Thoracic aorta (tissue), 2 donors: ENCODE results near the gene SLC2A3. TPM values are rescaled to one million over a fixed set of nuclear protein-coding genes. Genes with fewer than 3 reads are reported as not detected.
"Not testable (repeated sequence)": the region's sequence is repeated elsewhere in the genome, so short reads cannot be mapped to it uniquely, and the experiment has no call there.

ENCODE experiments used
- ATAC-seq: fragments of 150-250 bp; one replicate; pipeline ENCODE4 v1.8.0; 2017; ENCODE audit warnings: low read depth; ENCODE audit not compliant: insufficient number of reproducible peaks, low FRiP score
- DNase-seq: peaks from one replicate; pipeline ENCODE4 v3.0.0-alpha.2; 2020; ENCODE audit warnings: low spot score
- H3K27ac ChIP-seq, 2 donors: fragments of 200-600 bp; sonication (generic); 1 replicate in 1 of 2; 2 replicates in 1 of 2; pipeline ENCODE4 v1.5.1; 2016; ENCODE audit warnings: mild to moderate bottlenecking in 2 of 2, moderate library complexity in 2 of 2
- H3K27me3 ChIP-seq: fragments of 200-600 bp; sonication (generic); replicated peaks from 2 replicates; pipeline ENCODE4 v1.6.0; 2016; ENCODE audit warnings: mild to moderate bottlenecking; ENCODE audit not compliant: insufficient read depth
- H3K36me3 ChIP-seq: fragments of 200-600 bp; sonication (generic); one replicate; pipeline ENCODE4 v1.5.1; 2016
- H3K4me1 ChIP-seq, 2 donors: fragments of 200-600 bp; sonication (generic); 1 replicate in 1 of 2; 2 replicates in 1 of 2; pipeline versions ENCODE4 v1.5.1 to v1.6.0; 2016; ENCODE audit warnings: low read depth in 2 of 2, mild to moderate bottlenecking in 1 of 2; ENCODE audit not compliant: control insufficient read depth in 1 of 2
- H3K4me3 ChIP-seq: fragments of 200-600 bp; sonication (generic); 2 replicates; pipeline ENCODE4 v1.5.1; 2016; ENCODE audit warnings: mild to moderate bottlenecking
- H3K9me3 ChIP-seq: fragments of 200-600 bp; sonication (generic); 2 replicates; pipeline ENCODE4 v1.5.1; 2016
- CTCF ChIP-seq: fragments of 200-600 bp; sonication (generic); IDR thresholded peaks from one replicate; pipeline ENCODE4 v1.5.1; 2019; ENCODE audit warnings: antibody characterized with exemption
- total RNA-seq, 2 donors: library from RNA; depleted of rRNA; stranded (reverse); fragments of >200 nt; gene quantifications; one replicate each; pipeline versions ENCODE4 v1.1.0 to v1.2.3, GENCODE V29; 2016

Gene SLC2A3
- total RNA-seq, 2 donors from 2014 or later, result 47.7 to 136 TPM

GRCh38 chr12:7917392-7918267 lies 18.4 kb downstream of the SLC2A3 start:
- Histone ChIP-seq H3K4me3 (no peak overlapping the region), H3K27ac (no peak overlapping the region), H3K27me3 (no peaks in the 10 kb centered on the region), H3K9me3 (no peaks in the 10 kb centered on the region), H3K4me1 (no peaks in the 10 kb centered on the region), H3K36me3 (peaks cover 8% of the 10 kb centered on the region)
- DNase-seq (no peak), ATAC-seq (no peak)
- TF ChIP-seq CTCF, result no peak

- no peak for ATAC-seq
Measured at GRCh38 chr12:7916936-7917335, 19.1 kb downstream of the SLC2A3 start.

GRCh38 chr12:7915661-7916403 lies 20.2 kb downstream of the SLC2A3 start:
- Histone ChIP-seq H3K36me3 (peaks cover 2% of the 10 kb centered on the region), H3K27me3 (no peaks in the 10 kb centered on the region), H3K27ac (no peak overlapping the region), H3K4me3 (no peak overlapping the region), H3K9me3 (no peaks in the 10 kb centered on the region), H3K4me1 (no peaks in the 10 kb centered on the region)
- no peak for TF ChIP-seq CTCF
- ATAC-seq (no peak), DNase-seq (no peak)

More at GRCh38 chr12:7916936-7917335, 19.1 kb downstream of the SLC2A3 start:
- TF ChIP-seq CTCF, result no peak
- no peak for DNase-seq
- no peaks in the 10 kb centered on the region for H3K27me3 ChIP-seq
- no peaks in the 10 kb centered on the region for H3K4me1 ChIP-seq
- no peak overlapping the region for H3K4me3 ChIP-seq
- H3K9me3 ChIP-seq, result no peaks in the 10 kb centered on the region
- no peak overlapping the region for H3K27ac ChIP-seq
- H3K36me3 ChIP-seq, result peaks cover 4% of the 10 kb centered on the region

- H3K27ac ChIP-seq, H3K4me1 ChIP-seq, H3K9me3 ChIP-seq, H3K27me3 ChIP-seq, DNase-seq, H3K4me3 ChIP-seq, ATAC-seq, H3K36me3 ChIP-seq: not testable (repeated sequence)
Measured at GRCh38 chr12:7910106-7910505, 25.9 kb downstream of the SLC2A3 start.

GRCh38 chr12:7907009-7907408 lies 29.0 kb downstream of the SLC2A3 start:
- H3K4me1 ChIP-seq, result no peaks in the 10 kb centered on the region
- TF ChIP-seq CTCF, result no peak
- no peak overlapping the region for H3K4me3 ChIP-seq
- no peaks in the 10 kb centered on the region for H3K27me3 ChIP-seq
- no peaks in the 10 kb centered on the region for H3K9me3 ChIP-seq
- H3K27ac ChIP-seq, result no peak overlapping the region
- DNase-seq, result no peak
- no peak for ATAC-seq
- H3K36me3 ChIP-seq, result no peaks in the 10 kb centered on the region

- not testable (repeated sequence) for H3K36me3 ChIP-seq, H3K27ac ChIP-seq, H3K9me3 ChIP-seq, DNase-seq, H3K27me3 ChIP-seq, ATAC-seq, H3K4me1 ChIP-seq, H3K4me3 ChIP-seq
Measured at GRCh38 chr12:7906303-7906702, 29.7 kb downstream of the SLC2A3 start.

GRCh38 chr12:7905600-7906125 lies 30.3 kb downstream of the SLC2A3 start:
- not testable (repeated sequence) for H3K4me3 ChIP-seq, H3K9me3 ChIP-seq, H3K27ac ChIP-seq, H3K27me3 ChIP-seq, H3K4me1 ChIP-seq, DNase-seq, ATAC-seq, H3K36me3 ChIP-seq
